ENCODE results near the gene TNNC1. TPM values are rescaled to one million over a fixed set of nuclear protein-coding genes. Genes with fewer than 3 reads are reported as not detected.

The TNNC1 gene
- polyA plus RNA-seq, 1 donor: 467 TPM

GRCh38 chr3:52442409-52443267 is 11.2 kb downstream of the TNNC1 start:
- no peak for DNase-seq

- DNase-seq: no peak
Measured at GRCh38 chr3:52441772-52442332, 12.0 kb downstream of the TNNC1 start.

GRCh38 chr3:52441091-52441771 is 12.6 kb downstream of the TNNC1 start:
- no peak for DNase-seq

- DNase-seq: no peak
Measured at GRCh38 chr3:52440671-52441070, 13.2 kb downstream of the TNNC1 start.

GRCh38 chr3:52440249-52440551 is 13.6 kb downstream of the TNNC1 start:
- DNase-seq: no peak

- no peak for DNase-seq
Measured at GRCh38 chr3:52439426-52440248, 14.2 kb downstream of the TNNC1 start.

- DNase-seq: no peak
Measured at GRCh38 chr3:52438579-52439425, 15.0 kb downstream of the TNNC1 start.

- DNase-seq: no peak
Measured at GRCh38 chr3:52438104-52438376, 15.8 kb downstream of the TNNC1 start.

- no peak for DNase-seq
Measured at GRCh38 chr3:52437326-52438103, 16.3 kb downstream of the TNNC1 start.

- DNase-seq: no peak
Measured at GRCh38 chr3:52436500-52437149, 17.2 kb downstream of the TNNC1 start.

- no peak for DNase-seq
Measured at GRCh38 chr3:52435246-52436101, 18.4 kb downstream of the TNNC1 start.

GRCh38 chr3:52434491-52435115 is 19.2 kb downstream of the TNNC1 start:
- DNase-seq: no peak

- DNase-seq: no peak
Measured at GRCh38 chr3:52433996-52434479, 19.8 kb downstream of the TNNC1 start.

- no peak for DNase-seq
Measured at GRCh38 chr3:52433328-52433995, 20.4 kb downstream of the TNNC1 start.

- no peak for DNase-seq
Measured at GRCh38 chr3:52432691-52433141, 21.1 kb downstream of the TNNC1 start.

GRCh38 chr3:52432225-52432624 is 21.6 kb downstream of the TNNC1 start:
- no peak for DNase-seq

- no peak for DNase-seq
Measured at GRCh38 chr3:52431459-52432223, 22.2 kb downstream of the TNNC1 start.

GRCh38 chr3:52430416-52430810 is 23.4 kb downstream of the TNNC1 start:
- DNase-seq: no peak

Data from hindlimb muscle (tissue), 1 donor.